CD8-positive, alpha-beta memory T cell (primary cell): ENCODE data around the gene INSC. TPM values are rescaled to one million over a fixed set of nuclear protein-coding genes. Genes with fewer than 3 reads are reported as not detected.
A peak's percentile ranks its signal among the peaks of the same experiment; 100 is the strongest.

ENCODE experiments used
- CTCF ChIA-PET: fragments of 350-600 bp; sonication (Branson Sonifier 250); formaldehyde crosslinking; loops from one replicate; lab custom pipeline; 2021; ENCODE audit warnings: antibody characterized with exemption; lab: Charles Lee
- POLR2A ChIA-PET: fragments of 350-600 bp; sonication (Branson Sonifier 250); formaldehyde crosslinking; loops from one replicate; lab custom pipeline; 2021; ENCODE audit warnings: antibody characterized with exemption; lab: Charles Lee
- DNase-seq, 5 donors: peaks; one replicate each; pipeline versions ENCODE4 v3.0.0 to v3.0.0-alpha.2; 2020 to 2022; ENCODE audit warnings: mixed read lengths in 1 of 5
- H3K27ac ChIP-seq: one replicate; pipeline ENCODE4 v1.7.0; 2013; ENCODE audit warnings: low read depth, mild to moderate bottlenecking, low read length, moderate library complexity
- H3K27me3 ChIP-seq: 2 replicates; pipeline ENCODE4 v1.7.0; 2013; ENCODE audit warnings: low read length, mild to moderate bottlenecking; ENCODE audit not compliant: insufficient read depth, poor library complexity, severe bottlenecking
- H3K36me3 ChIP-seq: 2 replicates; pipeline ENCODE4 v1.7.0; 2013; ENCODE audit warnings: mild to moderate bottlenecking, low read length, moderate library complexity; ENCODE audit not compliant: insufficient read depth
- H3K4me1 ChIP-seq: 2 replicates; pipeline ENCODE4 v1.7.0; 2013; ENCODE audit warnings: mild to moderate bottlenecking, low read length, moderate library complexity; ENCODE audit not compliant: insufficient read depth
- H3K4me3 ChIP-seq: 2 replicates; pipeline ENCODE4 v1.7.0; 2013; ENCODE audit warnings: mild to moderate bottlenecking, low read length
- H3K9me3 ChIP-seq: 2 replicates; pipeline ENCODE4 v1.7.0; 2013; ENCODE audit warnings: mild to moderate bottlenecking, low read length
- H3K27ac Mint-ChIP-seq, 8 donors: one replicate each; pipeline ENCODE4 v1.8.0; 2020 to 2021; ENCODE audit warnings: mixed read lengths in 8 of 8, mild to moderate bottlenecking in 6 of 8, inconsistent platforms in 3 of 8, moderate library complexity in 3 of 8
- H3K27me3 Mint-ChIP-seq, 2 donors: one replicate each; pipeline ENCODE4 v1.8.0; 2020 to 2021; ENCODE audit warnings: mixed read lengths in 2 of 2, mild to moderate bottlenecking in 1 of 2, moderate library complexity in 1 of 2
- H3K36me3 Mint-ChIP-seq, 3 donors: one replicate each; pipeline ENCODE4 v1.8.0; 2020 to 2021; ENCODE audit warnings: mixed read lengths in 3 of 3, inconsistent platforms in 1 of 3, mild to moderate bottlenecking in 1 of 3
- H3K4me1 Mint-ChIP-seq, 3 donors: one replicate each; pipeline ENCODE4 v1.8.0; 2020 to 2021; ENCODE audit warnings: mixed read lengths in 3 of 3, inconsistent platforms in 1 of 3, mild to moderate bottlenecking in 1 of 3
- H3K4me3 Mint-ChIP-seq, 7 donors: one replicate each; pipeline ENCODE4 v1.8.0; 2020 to 2021; ENCODE audit warnings: mixed read lengths in 7 of 7, mild to moderate bottlenecking in 6 of 7, moderate library complexity in 4 of 7, inconsistent platforms in 2 of 7
- H3K9me3 Mint-ChIP-seq, 5 donors: one replicate each; pipeline ENCODE4 v1.8.0; 2020 to 2022; ENCODE audit warnings: mixed read lengths in 5 of 5, mild to moderate bottlenecking in 3 of 5, moderate library complexity in 2 of 5, inconsistent platforms in 1 of 5
- polyA plus RNA-seq: library from polyadenylated mRNA; unstranded; fragments of 300-500 nt; fragmentation: Illumina TruSeq; gene quantifications from one replicate; pipeline ENCODE4 v1.2.3, GENCODE V29; 2021
- total RNA-seq, 2 experiments: library from RNA; stranded (reverse); gene quantifications; one replicate each; pipeline ENCODE4 v1.2.3, GENCODE V29; 2021

Gene INSC
- total and polyA plus RNA-seq, 3 experiments from 2014 or later = not detected

- no peak overlapping the region for H3K4me3 Mint-ChIP-seq
- peak overlapping the region in 1 of 8 donors; percentile 47 for H3K27ac Mint-ChIP-seq
- H3K36me3 ChIP-seq = no peaks in the 10 kb centered on the region
- no peak overlapping the region for H3K4me3 ChIP-seq
- H3K9me3 ChIP-seq = no peaks in the 10 kb centered on the region
- no peak overlapping the region for H3K27ac ChIP-seq
- DNase-seq = no peak
- ChIA-PET CTCF (interaction anchor here (1.2 kb wide), 1 partner anchor 20 kb away, joined by 3 read pairs; no protein-coding TSS in a partner anchor), POLR2A (no interaction called here)
- no peaks in the 10 kb centered on the region for H3K4me1 ChIP-seq
- no peaks in the 10 kb centered on the region for H3K4me1 Mint-ChIP-seq
- no peaks in the 10 kb centered on the region for H3K9me3 Mint-ChIP-seq
- H3K27me3 ChIP-seq = no peaks in the 10 kb centered on the region
- H3K27me3 Mint-ChIP-seq = peaks cover 3 to 5% of the 10 kb centered on the region in 2 donors
- no peaks in the 10 kb centered on the region for H3K36me3 Mint-ChIP-seq
Measured at GRCh38 chr11:15216678-15217077, 102.0 kb downstream of the INSC start.

- H3K4me3 Mint-ChIP-seq = no peak overlapping the region
- no peaks in the 10 kb centered on the region for H3K4me1 ChIP-seq
- ChIA-PET CTCF (interaction anchor here (1.2 kb wide), 1 partner anchor 21 kb away, joined by 3 read pairs; no protein-coding TSS in a partner anchor), POLR2A (no interaction called here)
- H3K9me3 ChIP-seq = no peaks in the 10 kb centered on the region
- H3K36me3 ChIP-seq = no peaks in the 10 kb centered on the region
- H3K27me3 Mint-ChIP-seq = peaks cover 3 to 5% of the 10 kb centered on the region in 2 donors
- H3K9me3 Mint-ChIP-seq = no peaks in the 10 kb centered on the region
- no peak overlapping the region for H3K27ac ChIP-seq
- no peak overlapping the region for H3K4me3 ChIP-seq
- H3K27me3 ChIP-seq = no peaks in the 10 kb centered on the region
- DNase-seq = no peak
- H3K36me3 Mint-ChIP-seq = no peaks in the 10 kb centered on the region
- no peaks in the 10 kb centered on the region for H3K4me1 Mint-ChIP-seq
- H3K27ac Mint-ChIP-seq = no peak overlapping the region
Measured at GRCh38 chr11:15217416-15217815, 102.7 kb downstream of the INSC start.

GRCh38 chr11:15222777-15223176, 108.1 kb downstream of the INSC start:
- Histone ChIP-seq H3K27ac (no peak overlapping the region), H3K4me3 (no peak overlapping the region), H3K36me3 (no peaks in the 10 kb centered on the region), H3K9me3 (no peaks in the 10 kb centered on the region), H3K27me3 (no peaks in the 10 kb centered on the region), H3K4me1 (no peaks in the 10 kb centered on the region)
- Mint-ChIP-seq H3K4me1 (no peaks in the 10 kb centered on the region), H3K27ac (no peak overlapping the region), H3K9me3 (no peaks in the 10 kb centered on the region), H3K4me3 (no peak overlapping the region), H3K27me3 (peaks cover 0 to 3% of the 10 kb centered on the region in 2 donors), H3K36me3 (no peaks in the 10 kb centered on the region)
- ChIA-PET POLR2A (no interaction called here), CTCF (no interaction called here)
- no peak for DNase-seq

GRCh38 chr11:15223318-15223717, 108.6 kb downstream of the INSC start:
- H3K27ac ChIP-seq = no peak overlapping the region
- H3K9me3 ChIP-seq = no peaks in the 10 kb centered on the region
- no peaks in the 10 kb centered on the region for H3K4me1 ChIP-seq
- Mint-ChIP-seq H3K9me3 (no peaks in the 10 kb centered on the region), H3K4me3 (no peak overlapping the region), H3K27me3 (peaks cover 0 to 1% of the 10 kb centered on the region in 2 donors), H3K36me3 (no peaks in the 10 kb centered on the region), H3K4me1 (no peaks in the 10 kb centered on the region), H3K27ac (no peak overlapping the region)
- no peaks in the 10 kb centered on the region for H3K27me3 ChIP-seq
- ChIA-PET POLR2A (no interaction called here), CTCF (no interaction called here)
- DNase-seq = no peak
- no peaks in the 10 kb centered on the region for H3K36me3 ChIP-seq
- no peak overlapping the region for H3K4me3 ChIP-seq

GRCh38 chr11:15224466-15224865, 109.7 kb downstream of the INSC start:
- DNase-seq = no peak
- Histone ChIP-seq H3K4me1 (no peaks in the 10 kb centered on the region), H3K27ac (no peak overlapping the region), H3K4me3 (no peak overlapping the region), H3K27me3 (no peaks in the 10 kb centered on the region), H3K36me3 (no peaks in the 10 kb centered on the region), H3K9me3 (no peaks in the 10 kb centered on the region)
- Mint-ChIP-seq H3K27ac (peak overlapping the region in 1 of 8 donors; percentile 34), H3K4me1 (no peaks in the 10 kb centered on the region), H3K4me3 (no peak overlapping the region), H3K9me3 (no peaks in the 10 kb centered on the region), H3K36me3 (no peaks in the 10 kb centered on the region), H3K27me3 (peaks cover 0 to 1% of the 10 kb centered on the region in 2 donors)
- POLR2A ChIA-PET = no interaction called here
- CTCF ChIA-PET = interaction anchor here (1.2 kb wide), 1 partner anchor 9 kb away, joined by 4 read pairs; no protein-coding TSS in a partner anchor

GRCh38 chr11:15227011-15227410, 112.3 kb downstream of the INSC start:
- H3K27me3 ChIP-seq = no peaks in the 10 kb centered on the region
- H3K27ac Mint-ChIP-seq = no peak overlapping the region
- H3K27me3 Mint-ChIP-seq = peaks cover 0 to 5% of the 10 kb centered on the region in 2 donors
- no peak overlapping the region for H3K27ac ChIP-seq
- ChIA-PET POLR2A (no interaction called here), CTCF (no interaction called here)
- H3K4me3 Mint-ChIP-seq = no peak overlapping the region
- no peaks in the 10 kb centered on the region for H3K36me3 Mint-ChIP-seq
- no peak for DNase-seq
- H3K4me3 ChIP-seq = no peak overlapping the region
- H3K4me1 ChIP-seq = no peaks in the 10 kb centered on the region
- no peaks in the 10 kb centered on the region for H3K9me3 ChIP-seq
- H3K4me1 Mint-ChIP-seq = no peaks in the 10 kb centered on the region
- H3K36me3 ChIP-seq = no peaks in the 10 kb centered on the region
- H3K9me3 Mint-ChIP-seq = no peaks in the 10 kb centered on the region

- H3K27ac Mint-ChIP-seq = no peak overlapping the region
- H3K9me3 ChIP-seq = no peaks in the 10 kb centered on the region
- no peaks in the 10 kb centered on the region for H3K4me1 Mint-ChIP-seq
- no peak overlapping the region for H3K4me3 Mint-ChIP-seq
- DNase-seq = no peak
- no peaks in the 10 kb centered on the region for H3K9me3 Mint-ChIP-seq
- ChIA-PET CTCF (no interaction called here), POLR2A (no interaction called here)
- H3K4me1 ChIP-seq = no peaks in the 10 kb centered on the region
- no peaks in the 10 kb centered on the region for H3K27me3 ChIP-seq
- H3K27me3 Mint-ChIP-seq = peaks cover 6% of the 10 kb centered on the region in 2 donors
- H3K36me3 Mint-ChIP-seq = no peaks in the 10 kb centered on the region
- H3K4me3 ChIP-seq = no peak overlapping the region
- H3K36me3 ChIP-seq = no peaks in the 10 kb centered on the region
- H3K27ac ChIP-seq = no peak overlapping the region
Measured at GRCh38 chr11:15228331-15228849, 113.7 kb downstream of the INSC start.

GRCh38 chr11:15229069-15229468, 114.3 kb downstream of the INSC start:
- Histone ChIP-seq H3K9me3 (no peaks in the 10 kb centered on the region), H3K36me3 (no peaks in the 10 kb centered on the region), H3K27ac (no peak overlapping the region), H3K4me1 (no peaks in the 10 kb centered on the region), H3K4me3 (no peak overlapping the region), H3K27me3 (no peaks in the 10 kb centered on the region)
- Mint-ChIP-seq H3K27me3 (peaks cover 6 to 10% of the 10 kb centered on the region in 2 donors), H3K27ac (no peak overlapping the region), H3K4me3 (no peak overlapping the region), H3K9me3 (no peaks in the 10 kb centered on the region), H3K4me1 (no peaks in the 10 kb centered on the region), H3K36me3 (no peaks in the 10 kb centered on the region)
- DNase-seq = no peak
- ChIA-PET CTCF (no interaction called here), POLR2A (no interaction called here)
